OCI-LY1 (cell line): Measurements from ENCODE around the gene PEAK1.

ENCODE experiments used
- CTCF ChIP-seq: fragments of 200-600 bp; sonication (generic), shearing (Covaris generic); IDR thresholded peaks from 2 replicates; pipeline ENCODE4 v1.5.1; 2017; ENCODE audit warnings: mild to moderate bottlenecking, antibody characterized with exemption, low read length, moderate library complexity, mixed read lengths
- EZH2 ChIP-seq: fragments of 200-600 bp; sonication (generic), shearing (Covaris generic); IDR thresholded peaks from 2 replicates; pipeline ENCODE4 v1.8.0; 2017; ENCODE audit warnings: borderline replicate concordance, mixed run types, mild to moderate bottlenecking, antibody characterized with exemption, low read length, moderate library complexity, mixed read lengths

GRCh38 chr15:77168141-77168540, 251.8 kb downstream of the PEAK1 start:
- no peak for TF ChIP-seq CTCF
- TF ChIP-seq EZH2: no peak
